Measurements from ENCODE around the gene FFAR1. TPM values are rescaled to one million over a fixed set of nuclear protein-coding genes. Genes with fewer than 3 reads are reported as not detected.

The FFAR1 gene
- polyA plus RNA-seq, 1 experiment = not detected

DNA sequence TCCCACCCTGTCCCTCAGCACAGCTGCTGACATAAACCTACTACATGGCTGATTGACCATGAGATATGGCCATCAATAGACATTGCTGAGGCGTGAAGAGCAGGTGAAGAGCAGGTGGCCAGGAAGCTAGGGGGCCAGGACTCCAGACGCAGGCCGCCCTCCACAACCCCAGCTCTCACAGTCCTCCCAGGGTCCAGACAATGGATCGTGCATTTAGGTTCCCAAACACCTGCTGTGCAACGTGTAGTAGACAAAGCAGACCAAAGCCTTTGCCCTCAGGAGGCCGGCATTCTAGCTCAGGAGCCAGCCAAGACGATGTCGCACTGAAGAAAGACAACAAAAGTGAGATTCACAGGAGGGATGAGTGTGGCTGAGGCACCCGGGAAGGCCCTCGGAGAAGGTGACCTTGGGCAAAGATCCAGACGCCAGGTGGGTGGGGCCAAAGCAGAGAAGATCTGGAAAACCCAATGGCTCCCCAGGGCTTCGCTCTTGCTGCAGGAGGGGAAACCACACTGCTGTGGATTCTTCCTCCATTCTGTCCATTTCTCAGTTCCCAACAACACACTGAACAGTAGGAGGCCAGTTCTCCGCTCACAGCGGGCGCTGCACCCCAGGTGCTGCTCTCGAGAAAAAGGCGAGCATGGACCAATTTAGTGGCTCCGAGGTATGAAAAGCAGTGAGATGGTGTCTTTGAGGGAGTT is 1.4 kb downstream of the FFAR1 start:
- POLR2A ChIA-PET = no interaction called here
- H3K4me3 ChIP-seq (ENCODE audit: low read depth, low read length) = no peak overlapping the region
- DNase-seq (ENCODE audit: low read depth) = no peak
- TF ChIP-seq, protein P1, sequence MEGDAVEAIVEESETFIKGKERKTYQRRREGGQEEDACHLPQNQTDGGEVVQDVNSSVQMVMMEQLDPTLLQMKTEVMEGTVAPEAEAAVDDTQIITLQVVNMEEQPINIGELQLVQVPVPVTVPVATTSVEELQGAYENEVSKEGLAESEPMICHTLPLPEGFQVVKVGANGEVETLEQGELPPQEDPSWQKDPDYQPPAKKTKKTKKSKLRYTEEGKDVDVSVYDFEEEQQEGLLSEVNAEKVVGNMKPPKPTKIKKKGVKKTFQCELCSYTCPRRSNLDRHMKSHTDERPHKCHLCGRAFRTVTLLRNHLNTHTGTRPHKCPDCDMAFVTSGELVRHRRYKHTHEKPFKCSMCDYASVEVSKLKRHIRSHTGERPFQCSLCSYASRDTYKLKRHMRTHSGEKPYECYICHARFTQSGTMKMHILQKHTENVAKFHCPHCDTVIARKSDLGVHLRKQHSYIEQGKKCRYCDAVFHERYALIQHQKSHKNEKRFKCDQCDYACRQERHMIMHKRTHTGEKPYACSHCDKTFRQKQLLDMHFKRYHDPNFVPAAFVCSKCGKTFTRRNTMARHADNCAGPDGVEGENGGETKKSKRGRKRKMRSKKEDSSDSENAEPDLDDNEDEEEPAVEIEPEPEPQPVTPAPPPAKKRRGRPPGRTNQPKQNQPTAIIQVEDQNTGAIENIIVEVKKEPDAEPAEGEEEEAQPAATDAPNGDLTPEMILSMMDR (IDR thresholded peaks at IDR 0.05; ENCODE audit: insufficient read depth, low read depth, low read length) = no peak
- no peaks in the 10 kb centered on the region for H3K36me3 ChIP-seq (ENCODE audit: control insufficient read depth, insufficient read depth, low read length)
- CTCF ChIA-PET = interaction anchor here (0.6 to 0.8 kb wide), 2 partner anchors 17 to 29 kb away, joined by 3 read pairs; no protein-coding TSS in a partner anchor
- peaks cover 2% of the 10 kb centered on the region; the same call in 1 of the 2 replicates for H3K27me3 ChIP-seq (ENCODE audit: control insufficient read depth, insufficient read depth, low read length)

DNA sequence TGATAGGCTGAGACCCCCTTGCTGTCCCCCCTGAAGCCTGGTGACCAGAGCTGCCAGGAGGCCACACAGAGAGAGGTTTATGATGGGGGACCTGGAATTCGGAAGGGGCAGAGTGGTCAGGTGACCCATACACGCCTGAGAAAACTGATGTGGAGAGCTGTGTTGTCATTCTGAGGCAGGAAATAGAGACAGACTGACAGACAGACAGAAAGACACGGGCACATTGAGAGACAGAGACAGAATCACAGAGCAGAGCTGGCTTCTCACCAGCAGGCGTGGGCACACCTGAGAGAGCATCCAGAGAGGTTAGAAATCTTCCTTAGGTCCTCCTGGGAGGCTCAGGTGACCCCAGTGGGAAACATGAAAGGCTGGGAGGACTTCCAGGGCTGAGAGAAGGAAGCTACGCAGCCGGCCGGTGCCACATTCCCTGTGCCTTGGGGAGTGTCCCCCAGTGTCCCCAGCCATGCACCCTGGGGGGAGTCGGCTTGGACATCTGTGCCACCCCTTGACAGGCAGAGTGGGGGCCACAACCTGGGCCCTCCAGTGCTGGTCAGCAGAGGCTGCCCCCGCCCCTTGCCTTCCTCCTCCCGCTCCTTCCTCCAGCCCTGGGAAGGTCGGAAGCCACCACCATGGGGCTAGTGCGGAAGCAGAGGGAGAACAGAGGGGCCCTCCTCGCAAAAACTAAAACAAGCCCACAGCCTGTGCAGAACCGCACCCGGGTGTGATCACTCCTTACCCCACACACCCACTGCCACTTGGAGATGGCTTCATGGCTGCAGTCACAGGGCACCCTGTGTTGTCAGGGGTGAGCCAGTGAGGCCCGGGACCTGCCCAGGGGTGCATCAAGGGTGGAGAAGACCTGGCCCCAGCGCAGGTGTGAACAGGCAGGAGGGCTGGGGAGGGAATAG is 2.2 kb downstream of the FFAR1 start:
- POLR2A ChIA-PET = no interaction called here
- TF ChIP-seq, protein P1 (IDR thresholded peaks at IDR 0.05; ENCODE audit: insufficient read depth, low read depth, low read length) = no peak
- H3K27me3 ChIP-seq (ENCODE audit: control insufficient read depth, insufficient read depth, low read length) = no peaks in the 10 kb centered on the region
- CTCF ChIA-PET = interaction anchor here (0.8 to 1.2 kb wide), 3 partner anchors 25 to 120 kb away, joined by 3 to 4 read pairs (median 3); no protein-coding TSS in a partner anchor
- no peaks in the 10 kb centered on the region for H3K36me3 ChIP-seq (ENCODE audit: control insufficient read depth, insufficient read depth, low read length)
- no peak overlapping the region for H3K4me3 ChIP-seq (ENCODE audit: low read depth, low read length)
- DNase-seq (ENCODE audit: low read depth) = no peak

DNA sequence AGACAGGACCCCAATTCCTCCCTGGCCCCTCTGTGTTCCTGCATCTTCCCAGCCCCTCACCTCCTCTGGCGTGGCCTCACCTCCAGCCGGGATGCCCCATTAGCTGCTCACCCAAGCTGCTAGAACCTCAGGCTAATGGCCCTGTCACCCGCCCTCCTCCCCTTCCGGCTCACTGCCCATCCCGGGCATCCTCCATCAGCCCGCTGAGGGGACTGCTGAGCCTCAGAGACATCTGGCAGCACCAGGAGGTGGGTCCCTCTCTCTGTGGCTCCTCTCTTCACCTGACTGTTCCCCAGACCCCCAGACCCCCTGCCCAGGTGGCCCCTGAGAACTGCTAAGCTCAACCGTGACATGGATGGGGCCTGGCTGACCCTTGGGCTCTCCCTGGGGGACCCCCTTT is 2.9 kb downstream of the FFAR1 start:
- H3K27me3 ChIP-seq (ENCODE audit: control insufficient read depth, insufficient read depth, low read length) = peaks cover 2% of the 10 kb centered on the region; the same call in 1 of the 2 replicates
- H3K36me3 ChIP-seq (ENCODE audit: control insufficient read depth, insufficient read depth, low read length) = no peaks in the 10 kb centered on the region
- CTCF ChIA-PET = interaction anchor here (1.2 kb wide), 2 partner anchors 26 to 119 kb away, joined by 3 to 4 read pairs; no protein-coding TSS in a partner anchor
- POLR2A ChIA-PET = no interaction called here
- no peak for DNase-seq (ENCODE audit: low read depth)
- H3K4me3 ChIP-seq (ENCODE audit: low read depth, low read length) = no peak overlapping the region
- TF ChIP-seq, protein P1 (IDR thresholded peaks at IDR 0.05; ENCODE audit: insufficient read depth, low read depth, low read length) = no peak

DNA sequence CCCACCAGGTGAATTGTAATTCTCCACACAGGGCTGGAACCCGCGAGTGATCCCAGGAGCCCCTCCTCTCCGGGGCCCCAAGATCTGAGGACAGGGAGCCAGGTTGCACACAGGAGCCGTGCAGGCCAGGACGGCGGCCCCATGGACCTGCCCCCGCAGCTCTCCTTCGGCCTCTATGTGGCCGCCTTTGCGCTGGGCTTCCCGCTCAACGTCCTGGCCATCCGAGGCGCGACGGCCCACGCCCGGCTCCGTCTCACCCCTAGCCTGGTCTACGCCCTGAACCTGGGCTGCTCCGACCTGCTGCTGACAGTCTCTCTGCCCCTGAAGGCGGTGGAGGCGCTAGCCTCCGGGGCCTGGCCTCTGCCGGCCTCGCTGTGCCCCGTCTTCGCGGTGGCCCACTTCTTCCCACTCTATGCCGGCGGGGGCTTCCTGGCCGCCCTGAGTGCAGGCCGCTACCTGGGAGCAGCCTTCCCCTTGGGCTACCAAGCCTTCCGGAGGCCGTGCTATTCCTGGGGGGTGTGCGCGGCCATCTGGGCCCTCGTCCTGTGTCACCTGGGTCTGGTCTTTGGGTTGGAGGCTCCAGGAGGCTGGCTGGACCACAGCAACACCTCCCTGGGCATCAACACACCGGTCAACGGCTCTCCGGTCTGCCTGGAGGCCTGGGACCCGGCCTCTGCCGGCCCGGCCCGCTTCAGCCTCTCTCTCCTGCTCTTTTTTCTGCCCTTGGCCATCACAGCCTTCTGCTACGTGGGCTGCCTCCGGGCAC is 3.9 kb downstream of the FFAR1 start:
- ChIA-PET CTCF (interaction anchor here (1.2 to 4.2 kb wide), 5 partner anchors 27 to 238 kb away, joined by 3 to 36 read pairs (median 4); no protein-coding TSS in a partner anchor), POLR2A (no interaction called here)
- TF ChIP-seq, protein P1 (IDR thresholded peaks at IDR 0.05; ENCODE audit: insufficient read depth, low read depth, low read length) = no peak
- no peak for DNase-seq (ENCODE audit: low read depth)
- Histone ChIP-seq H3K27me3 (ENCODE audit: control insufficient read depth, insufficient read depth, low read length) (peaks cover 2% of the 10 kb centered on the region; the same call in 1 of the 2 replicates), H3K36me3 (ENCODE audit: control insufficient read depth, insufficient read depth, low read length) (no peaks in the 10 kb centered on the region), H3K4me3 (ENCODE audit: low read depth, low read length) (no peak overlapping the region)
